Activated CD4-positive, alpha-beta T cell treated with anti-CD3 and anti-CD28 coated beads for 36 hours (primary cell): ENCODE measurements around the gene LSAMP. TPM values are rescaled to one million over a fixed set of nuclear protein-coding genes. Genes with fewer than 3 reads are reported as not detected.

Experiments
- ATAC-seq: fragments of 200-7000 bp; cut with Tn5 transposase; one replicate; pipeline ENCODE4 v1.10.0; 2021; ENCODE audit warnings: mild to moderate bottlenecking, moderate library complexity
- CTCF ChIA-PET: fragments of 350-600 bp; sonication (Branson Sonifier 250); formaldehyde crosslinking; loops from one replicate; lab custom pipeline; 2021; ENCODE audit warnings: antibody characterized with exemption; lab: Charles Lee
- POLR2A ChIA-PET: fragments of 350-600 bp; sonication (Branson Sonifier 250); formaldehyde crosslinking; loops from one replicate; lab custom pipeline; 2021; ENCODE audit warnings: antibody characterized with exemption, inconsistent platforms; lab: Charles Lee
- DNase-seq: peaks from one replicate; pipeline ENCODE4 v3.0.0-alpha.2; 2020
- H3K27ac Mint-ChIP-seq: one replicate; pipeline ENCODE4 v1.8.0; 2021; ENCODE audit warnings: mixed read lengths
- H3K27me3 Mint-ChIP-seq: one replicate; pipeline ENCODE4 v1.8.0; 2021; ENCODE audit warnings: mixed read lengths
- H3K36me3 Mint-ChIP-seq: one replicate; pipeline ENCODE4 v1.8.0; 2021; ENCODE audit warnings: low read depth, mixed read lengths
- H3K4me1 Mint-ChIP-seq: one replicate; pipeline ENCODE4 v1.8.0; 2021; ENCODE audit warnings: mixed read lengths
- H3K4me3 Mint-ChIP-seq: one replicate; pipeline ENCODE4 v1.8.0; 2021; ENCODE audit warnings: mild to moderate bottlenecking, moderate library complexity, mixed read lengths
- H3K9me3 Mint-ChIP-seq: one replicate; pipeline ENCODE4 v1.8.0; 2021; ENCODE audit warnings: low read depth, mixed read lengths
- intact Hi-C, 2 experiments: fragments of 100-400 bp; cut with DNase I in 1 of 2; cut with micrococcal nuclease in 1 of 2; formaldehyde crosslinking; loops; one replicate each; pipeline versions ENCODE4 v1.14.2 to v1.15.1; 2022 to 2024; cut with DNase I, micrococcal nuclease
- total RNA-seq, 2 experiments: library from RNA; stranded (reverse); gene quantifications; one replicate each; pipeline ENCODE4 v1.2.3, GENCODE V29; 2021

The LSAMP gene
- total RNA-seq, 2 experiments from 2014 or later = not detected

DNA sequence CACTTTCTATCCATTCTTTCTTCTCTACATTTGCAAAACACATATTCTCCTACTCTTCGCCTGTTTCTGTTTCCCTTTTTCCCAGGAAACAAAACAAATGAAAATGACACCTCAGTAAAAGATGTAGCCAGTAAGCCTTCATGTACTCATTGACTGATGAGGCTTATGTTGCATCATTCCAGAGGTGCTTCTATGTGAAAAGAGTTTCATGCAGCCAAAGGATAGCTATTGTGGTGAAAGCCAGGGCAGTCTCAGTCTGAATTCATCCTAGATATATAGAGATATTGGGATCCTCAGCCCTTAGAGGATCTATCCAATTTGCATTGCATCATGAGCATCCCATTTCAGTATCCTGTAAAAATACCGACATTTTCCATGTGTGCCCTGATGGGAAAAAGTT, 554.7 kb downstream of the LSAMP start:
- DNase-seq (no peak), ATAC-seq (no peak)
- Mint-ChIP-seq H3K27me3 (peaks cover 4% of the 10 kb centered on the region), H3K4me3 (no peak overlapping the region), H3K4me1 (no peaks in the 10 kb centered on the region), H3K9me3 (no peaks in the 10 kb centered on the region), H3K27ac (no peak overlapping the region), H3K36me3 (no peaks in the 10 kb centered on the region)
- intact Hi-C loops = no loop called here
- CTCF ChIA-PET = interaction anchor here (0.6 kb wide), 1 partner anchor 65 kb away, joined by 3 read pairs; no protein-coding TSS in a partner anchor
- POLR2A ChIA-PET = interaction anchor here (0.5 kb wide), 1 partner anchor 199 kb away, joined by 7 read pairs; no protein-coding TSS in a partner anchor

DNA sequence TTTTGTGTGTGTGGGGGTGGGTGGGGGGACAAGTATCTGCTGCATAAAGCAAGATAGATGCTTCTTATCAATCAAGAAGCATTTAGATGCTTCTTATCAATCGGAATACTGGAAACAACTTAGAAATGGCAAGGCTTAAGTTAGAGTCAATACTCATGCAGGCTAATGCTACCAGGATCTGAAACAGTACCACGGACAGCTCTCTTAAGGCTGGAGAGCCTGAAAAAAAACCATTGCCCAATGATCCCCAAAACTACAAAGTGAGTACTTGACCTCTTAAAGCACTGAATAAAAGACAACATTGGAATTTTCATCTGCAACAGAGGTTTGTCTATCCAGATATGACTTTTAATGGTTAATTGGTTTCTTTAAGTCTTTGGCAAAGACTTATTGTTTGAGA, 559.7 kb downstream of the LSAMP start:
- Mint-ChIP-seq H3K36me3 (no peaks in the 10 kb centered on the region), H3K27ac (no peak overlapping the region), H3K4me3 (no peak overlapping the region), H3K4me1 (no peaks in the 10 kb centered on the region), H3K9me3 (no peaks in the 10 kb centered on the region), H3K27me3 (peaks cover 7% of the 10 kb centered on the region)
- CTCF ChIA-PET = no interaction called here
- no peak for ATAC-seq
- intact Hi-C loops = no loop called here
- no peak for DNase-seq
- POLR2A ChIA-PET = no interaction called here

DNA sequence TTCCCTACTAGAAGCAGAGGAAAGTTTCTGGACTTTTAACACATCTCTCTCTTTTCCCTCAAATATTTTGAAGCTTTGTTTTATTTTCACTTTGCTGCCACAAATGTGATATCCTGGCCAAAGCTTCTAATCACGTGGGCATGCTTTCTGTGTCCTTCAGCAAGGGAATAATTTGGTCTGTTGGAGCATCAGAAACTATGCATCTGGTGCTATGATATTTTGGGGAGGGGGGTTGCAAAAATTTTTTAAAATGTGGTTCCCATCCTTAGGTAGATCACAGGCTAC, 567.7 kb downstream of the LSAMP start:
- H3K4me3 Mint-ChIP-seq = no peak overlapping the region
- ChIA-PET POLR2A (no interaction called here), CTCF (interaction anchor here (0.6 kb wide), 1 partner anchor 65 kb away, joined by 3 read pairs; no protein-coding TSS in a partner anchor)
- intact Hi-C loops = no loop called here
- no peaks in the 10 kb centered on the region for H3K36me3 Mint-ChIP-seq
- ATAC-seq = no peak
- no peak for DNase-seq
- peaks cover 11% of the 10 kb centered on the region for H3K27me3 Mint-ChIP-seq
- H3K9me3 Mint-ChIP-seq = no peaks in the 10 kb centered on the region
- no peak overlapping the region for H3K27ac Mint-ChIP-seq
- peaks cover 1% of the 10 kb centered on the region for H3K4me1 Mint-ChIP-seq

DNA sequence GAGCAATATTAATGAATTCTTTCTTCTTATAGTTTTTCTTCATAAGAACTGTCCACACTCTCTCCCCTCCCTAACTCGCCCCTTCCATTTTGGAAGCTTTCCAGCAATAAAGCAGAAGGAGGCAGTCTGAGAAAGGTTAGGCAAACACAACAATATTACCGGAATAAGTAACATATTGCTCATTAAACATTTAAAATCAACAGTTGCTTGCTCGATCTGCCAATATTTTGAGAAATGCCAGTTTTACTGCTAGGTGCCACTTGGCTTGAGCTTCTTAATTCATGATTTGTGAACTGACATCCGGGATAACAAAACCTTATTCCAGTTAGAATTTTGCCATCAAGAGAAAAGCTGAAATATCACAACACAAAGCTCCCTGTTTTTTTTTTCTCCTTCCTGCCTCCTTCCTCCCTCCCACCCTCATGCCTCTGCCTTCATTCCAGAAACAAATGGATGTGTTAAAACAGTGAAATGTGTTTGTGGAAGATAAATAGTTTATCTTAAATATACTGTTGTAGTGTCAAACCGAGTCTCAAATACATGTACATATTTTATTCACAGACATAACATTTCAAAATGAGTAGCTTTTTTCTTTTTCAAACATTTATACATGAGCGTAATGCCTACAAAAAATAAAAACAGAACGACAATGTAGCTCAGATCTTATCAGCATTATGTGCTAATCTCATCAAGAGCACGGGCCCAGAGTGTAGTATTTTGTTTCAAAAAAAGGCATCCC, 568.2 kb downstream of the LSAMP start:
- POLR2A ChIA-PET = no interaction called here
- Mint-ChIP-seq H3K4me3 (no peak overlapping the region), H3K36me3 (no peaks in the 10 kb centered on the region), H3K27me3 (peaks cover 11% of the 10 kb centered on the region), H3K9me3 (no peaks in the 10 kb centered on the region), H3K27ac (no peak overlapping the region), H3K4me1 (peaks cover 1% of the 10 kb centered on the region)
- intact Hi-C loops = no loop called here
- CTCF ChIA-PET = interaction anchor here (0.6 to 0.8 kb wide), 3 partner anchors 10 to 511 kb away, joined by 3 to 4 read pairs (median 3); no protein-coding TSS in a partner anchor
- no peak for ATAC-seq
- no peak for DNase-seq

DNA sequence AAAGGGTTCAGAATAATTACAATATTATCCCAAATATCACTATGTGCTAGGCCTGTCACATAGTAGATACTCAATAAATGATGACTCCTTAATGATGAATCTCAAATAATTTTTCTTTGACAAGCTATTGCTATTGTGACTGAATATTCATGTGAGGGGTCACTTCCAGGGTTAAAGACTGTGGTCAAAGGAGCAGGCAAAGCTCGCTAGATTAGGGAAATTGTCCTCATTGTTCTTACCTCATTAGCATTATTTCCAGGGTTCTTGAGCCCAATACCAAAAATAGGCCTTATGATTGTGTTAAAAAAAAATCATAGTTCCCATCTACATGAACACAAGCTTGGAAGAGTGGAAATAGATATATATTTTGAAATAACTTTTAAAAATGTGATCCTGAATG, 569.8 kb downstream of the LSAMP start:
- Mint-ChIP-seq H3K36me3 (no peaks in the 10 kb centered on the region), H3K4me1 (peaks cover 1% of the 10 kb centered on the region), H3K4me3 (no peak overlapping the region), H3K9me3 (no peaks in the 10 kb centered on the region), H3K27me3 (peaks cover 7% of the 10 kb centered on the region), H3K27ac (no peak overlapping the region)
- ChIA-PET POLR2A (no interaction called here), CTCF (no interaction called here)
- ATAC-seq (no peak), DNase-seq (no peak)
- intact Hi-C loops = no loop called here

DNA sequence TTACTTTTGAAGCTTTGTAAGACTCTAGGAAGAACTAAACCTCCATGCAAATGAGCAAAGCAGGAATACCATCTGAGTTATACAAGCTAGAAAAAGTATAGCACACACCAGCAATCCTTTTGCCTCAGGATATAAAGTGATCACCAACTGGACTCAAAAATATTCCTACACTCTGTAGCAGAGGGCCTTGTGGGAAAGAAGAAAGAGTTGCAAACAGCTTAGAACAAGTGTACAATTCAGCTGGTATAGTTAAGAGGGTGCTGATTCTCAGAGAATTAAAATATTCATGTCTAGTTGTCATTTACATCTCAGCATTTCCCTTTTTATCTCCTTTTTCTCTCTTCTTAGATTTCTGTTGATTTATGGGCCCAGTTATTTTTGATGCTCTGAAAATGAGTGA, 573.6 kb downstream of the LSAMP start:
- ATAC-seq = no peak
- peaks cover 7% of the 10 kb centered on the region for H3K27me3 Mint-ChIP-seq
- H3K36me3 Mint-ChIP-seq = no peaks in the 10 kb centered on the region
- ChIA-PET CTCF (no interaction called here), POLR2A (no interaction called here)
- no peak overlapping the region for H3K4me3 Mint-ChIP-seq
- DNase-seq = no peak
- no peaks in the 10 kb centered on the region for H3K9me3 Mint-ChIP-seq
- intact Hi-C loops = no loop called here
- H3K27ac Mint-ChIP-seq = no peak overlapping the region
- no peaks in the 10 kb centered on the region for H3K4me1 Mint-ChIP-seq

DNA sequence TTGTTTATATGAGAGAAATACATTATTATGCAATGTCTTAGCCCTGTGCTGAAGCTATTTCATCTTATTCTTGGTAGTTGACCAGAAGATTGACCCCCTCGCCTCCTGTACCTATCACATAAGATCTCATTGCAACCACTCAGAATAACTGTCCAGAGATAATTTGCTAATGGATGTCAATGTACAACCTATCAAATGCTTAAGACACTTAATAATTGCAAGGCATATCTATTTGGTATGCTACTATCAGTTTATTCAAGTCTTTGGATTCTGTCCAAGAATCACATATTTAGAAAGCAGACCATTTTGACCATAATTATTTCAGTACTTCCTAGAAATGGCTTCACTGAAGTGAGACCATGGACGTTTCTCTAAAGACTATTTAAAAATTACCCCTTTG, 580.4 kb downstream of the LSAMP start:
- ATAC-seq (no peak), DNase-seq (no peak)
- no peaks in the 10 kb centered on the region for H3K9me3 Mint-ChIP-seq
- no peaks in the 10 kb centered on the region for H3K36me3 Mint-ChIP-seq
- no peak overlapping the region for H3K27ac Mint-ChIP-seq
- H3K27me3 Mint-ChIP-seq = peaks cover 25% of the 10 kb centered on the region
- H3K4me1 Mint-ChIP-seq = no peaks in the 10 kb centered on the region
- CTCF ChIA-PET = no interaction called here
- POLR2A ChIA-PET = no interaction called here
- intact Hi-C loops = no loop called here
- H3K4me3 Mint-ChIP-seq = no peak overlapping the region

DNA sequence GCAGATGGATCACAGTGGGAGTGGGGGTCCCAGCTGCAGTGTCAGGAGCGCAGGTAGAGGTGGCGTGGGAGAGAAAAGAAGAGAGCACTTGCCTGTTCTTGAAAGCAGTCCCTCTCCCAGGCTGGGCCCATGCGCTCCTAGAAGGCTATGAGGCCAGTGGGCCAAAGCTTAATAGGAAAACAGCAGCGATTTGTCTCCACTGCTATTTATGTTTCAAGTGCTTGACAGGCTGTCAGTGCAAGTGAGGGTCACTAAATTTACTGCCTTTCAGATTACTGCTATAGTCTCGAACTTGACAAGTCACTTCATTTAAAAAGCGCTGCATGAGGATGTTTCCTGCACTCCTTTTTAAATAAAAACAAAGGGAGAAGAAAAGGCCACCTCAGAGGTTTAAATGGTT, 582.4 kb downstream of the LSAMP start:
- H3K36me3 Mint-ChIP-seq = no peaks in the 10 kb centered on the region
- no peak overlapping the region for H3K27ac Mint-ChIP-seq
- no peaks in the 10 kb centered on the region for H3K4me1 Mint-ChIP-seq
- DNase-seq (no peak), ATAC-seq (no peak)
- ChIA-PET CTCF (interaction anchor here (0.7 kb wide), 1 partner anchor 782 kb away, joined by 3 read pairs; no protein-coding TSS in a partner anchor), POLR2A (no interaction called here)
- no peak overlapping the region for H3K4me3 Mint-ChIP-seq
- peaks cover 31% of the 10 kb centered on the region for H3K27me3 Mint-ChIP-seq
- H3K9me3 Mint-ChIP-seq = no peaks in the 10 kb centered on the region
- intact Hi-C loops = no loop called here

DNA sequence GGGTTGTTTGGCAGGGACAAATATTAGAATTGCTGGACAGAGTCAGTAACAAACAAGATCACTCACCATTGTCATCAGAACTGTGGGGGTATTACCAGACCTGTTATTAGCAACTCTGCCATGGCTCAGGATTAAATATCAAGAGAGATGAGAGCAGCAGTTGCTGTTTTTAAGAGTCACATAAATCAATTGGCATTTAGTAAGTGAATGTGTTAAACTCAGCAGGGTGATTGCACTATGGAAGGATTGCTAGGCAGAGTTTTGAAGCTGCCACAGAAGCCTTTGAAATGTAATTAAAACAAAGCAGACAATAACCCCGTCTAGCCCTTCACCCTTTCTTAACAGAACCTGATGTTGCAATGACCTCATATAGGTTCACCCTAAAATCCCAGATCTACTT, 583.2 kb downstream of the LSAMP start:
- Mint-ChIP-seq H3K9me3 (no peaks in the 10 kb centered on the region), H3K27ac (no peak overlapping the region), H3K27me3 (peaks cover 34% of the 10 kb centered on the region), H3K4me1 (no peaks in the 10 kb centered on the region), H3K4me3 (no peak overlapping the region), H3K36me3 (no peaks in the 10 kb centered on the region)
- DNase-seq (no peak), ATAC-seq (no peak)
- ChIA-PET POLR2A (no interaction called here), CTCF (no interaction called here)
- intact Hi-C loops = no loop called here

DNA sequence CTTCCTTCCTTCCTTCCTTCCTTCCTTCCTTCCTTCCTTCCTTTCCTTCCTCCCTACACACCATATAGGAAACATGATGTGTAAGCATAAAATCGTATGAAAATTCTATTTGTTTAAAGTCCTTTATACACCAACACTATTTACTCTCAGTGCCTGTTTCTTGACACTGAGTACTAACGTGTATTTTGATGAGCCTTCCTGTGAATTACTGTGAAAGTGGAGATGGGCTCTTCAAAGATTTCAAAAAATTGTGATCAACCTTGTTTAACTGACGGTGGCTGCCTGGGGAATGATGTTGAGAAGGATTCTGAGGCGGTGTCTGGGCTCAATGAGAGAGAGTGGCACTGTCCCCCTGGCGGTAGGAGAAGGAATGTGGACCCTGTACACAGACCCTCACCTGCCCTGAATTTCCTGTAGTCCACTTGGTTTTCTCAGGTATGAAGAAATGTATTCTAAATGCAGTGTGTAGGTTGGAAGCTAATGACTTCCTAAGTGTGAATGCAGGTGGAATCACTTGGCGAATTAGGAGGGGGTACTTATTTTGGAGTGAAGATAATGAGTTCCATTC, 584.0 kb downstream of the LSAMP start:
- peaks cover 31% of the 10 kb centered on the region for H3K27me3 Mint-ChIP-seq
- ATAC-seq (no peak), DNase-seq (no peak)
- CTCF ChIA-PET = no interaction called here
- H3K27ac Mint-ChIP-seq = no peak overlapping the region
- POLR2A ChIA-PET = no interaction called here
- intact Hi-C loops = no loop called here
- no peaks in the 10 kb centered on the region for H3K36me3 Mint-ChIP-seq
- H3K4me3 Mint-ChIP-seq = no peak overlapping the region
- H3K9me3 Mint-ChIP-seq = no peaks in the 10 kb centered on the region
- H3K4me1 Mint-ChIP-seq = no peaks in the 10 kb centered on the region

DNA sequence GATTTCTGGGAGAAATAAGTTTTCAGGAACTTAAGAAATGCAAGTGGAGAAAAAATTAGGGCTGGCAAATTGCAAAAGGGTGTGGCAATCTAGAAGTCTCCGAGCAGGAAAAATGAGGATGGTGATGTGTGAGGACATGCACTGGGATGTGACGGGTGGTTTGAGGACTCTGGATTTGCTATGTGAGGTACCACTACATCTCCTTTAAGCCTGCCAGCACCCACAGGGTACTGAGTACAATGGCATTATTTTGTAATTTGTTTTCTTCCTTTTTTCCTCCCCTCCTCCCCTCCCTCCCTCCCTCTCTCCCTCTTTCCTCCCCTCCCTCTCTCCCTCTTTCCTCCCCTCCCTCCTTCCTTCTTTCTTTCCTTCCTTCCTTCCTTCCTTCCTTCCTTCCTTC, 584.5 kb downstream of the LSAMP start:
- Mint-ChIP-seq H3K9me3 (no peaks in the 10 kb centered on the region), H3K27ac (no peak overlapping the region), H3K27me3 (peaks cover 32% of the 10 kb centered on the region), H3K36me3 (no peaks in the 10 kb centered on the region), H3K4me3 (no peak overlapping the region), H3K4me1 (no peaks in the 10 kb centered on the region)
- DNase-seq = no peak
- ChIA-PET CTCF (interaction anchor here (0.6 kb wide), 1 partner anchor 1372 kb away, joined by 3 read pairs; no protein-coding TSS in a partner anchor), POLR2A (no interaction called here)
- no peak for ATAC-seq
- intact Hi-C loops = no loop called here
